SK-N-SH (cell line): Measurements from ENCODE around the gene B4GALNT3. TPM values are rescaled to one million over a fixed set of nuclear protein-coding genes. Genes with fewer than 3 reads are reported as not detected.

Source experiments
- CTCF ChIA-PET: fragments of 300-600, 350-600 bp; formaldehyde crosslinking; extraction: SDS; loops from one replicate; lab custom pipeline; 2021; lab: Yijun Ruan, JAX
- POLR2A ChIA-PET: fragments of 350-600 bp; sonication (Branson Sonifier 250); formaldehyde crosslinking; extraction: SDS; loops from one replicate; lab custom pipeline; 2020; ENCODE audit warnings: antibody characterized with exemption, inconsistent platforms; lab: Yijun Ruan, JAX
- DNase-seq: peaks from one replicate; pipeline ENCODE4 v3.0.0; 2012
- H2AFZ ChIP-seq: fragments of 200-600 bp; sonication (generic); 2 replicates; pipeline ENCODE4 v1.8.1; 2016; ENCODE audit warnings: antibody characterized with exemption, mild to moderate bottlenecking, low read depth
- H3F3A ChIP-seq: fragments of 200-600 bp; sonication (generic); replicated peaks from 2 replicates; pipeline ENCODE3; 2016; ENCODE audit warnings: antibody characterized with exemption, mild to moderate bottlenecking; ENCODE audit not compliant: insufficient read depth
- H3K27ac ChIP-seq, 2 experiments: fragments of 200-500 bp in 1 of 2; fragments of 200-600 bp in 1 of 2; sonication (Bioruptor generic) in 1 of 2; sonication (generic), shearing (Covaris generic) in 1 of 2; 2 replicates each; pipeline versions ENCODE4 v1.5.1 to v1.6.1; 2014 to 2016; ENCODE audit warnings: low read depth in 2 of 2, inconsistent platforms in 1 of 2, low read length in 1 of 2, mild to moderate bottlenecking in 1 of 2, mixed read lengths in 1 of 2
- H3K27me3 ChIP-seq: fragments of 200-600 bp; sonication (generic), shearing (Covaris generic); 2 replicates; pipeline ENCODE4 v1.6.1; 2016; ENCODE audit warnings: mixed run types; ENCODE audit not compliant: insufficient read depth
- H3K36me3 ChIP-seq, 2 experiments: fragments of 200-500 bp in 1 of 2; fragments of 200-600 bp in 1 of 2; sonication (Bioruptor generic) in 1 of 2; sonication (generic) in 1 of 2; replicated peaks in 1 of 2; 2 replicates each; pipeline versions ENCODE3 to v1.5.1; 2014 to 2016; ENCODE audit warnings: low read length in 1 of 2, mild to moderate bottlenecking in 1 of 2; ENCODE audit not compliant: insufficient read depth in 2 of 2, control insufficient read depth in 1 of 2
- H3K4me1 ChIP-seq, 2 experiments: fragments of 200-500 bp in 1 of 2; fragments of 200-600 bp in 1 of 2; sonication (Bioruptor generic) in 1 of 2; sonication (generic), shearing (Covaris generic) in 1 of 2; 2 replicates each; pipeline versions ENCODE4 v1.5.1 to v1.6.1; 2014 to 2016; ENCODE audit warnings: low read depth in 1 of 2, low read length in 1 of 2, mixed run types in 1 of 2; ENCODE audit not compliant: insufficient read depth in 2 of 2, control insufficient read depth in 1 of 2
- H3K4me2 ChIP-seq: fragments of 200-600 bp; sonication (generic), shearing (Covaris generic); 2 replicates; pipeline ENCODE4 v1.6.1; 2017; ENCODE audit warnings: mixed run types
- H3K4me3 ChIP-seq, 2 experiments: fragments of 200-500 bp in 1 of 2; fragments of 200-600 bp in 1 of 2; sonication (Bioruptor generic) in 1 of 2; sonication (generic), shearing (Covaris generic) in 1 of 2; 2 replicates each; pipeline versions ENCODE4 v1.5.1 to v1.8.1; 2014 to 2016; ENCODE audit warnings: low read depth in 2 of 2, inconsistent platforms in 1 of 2, low read length in 1 of 2, mild to moderate bottlenecking in 1 of 2, mixed read lengths in 1 of 2, moderate library complexity in 1 of 2
- H3K79me2 ChIP-seq: fragments of 200-600 bp; sonication (generic); 2 replicates; pipeline ENCODE4 v1.8.1; 2017; ENCODE audit warnings: mild to moderate bottlenecking; ENCODE audit not compliant: insufficient read depth
- H3K9ac ChIP-seq: fragments of 200-600 bp; sonication (generic); 2 replicates; pipeline ENCODE4 v1.6.1; 2017; ENCODE audit warnings: mixed run types
- H3K9me2 ChIP-seq: fragments of 200-600 bp; sonication (generic); 2 replicates; pipeline ENCODE4 v1.6.1; 2017; ENCODE audit warnings: mixed run types
- H3K9me3 ChIP-seq: fragments of 200-600 bp; sonication (generic); 2 replicates; pipeline ENCODE4 v1.6.1; 2017; ENCODE audit warnings: mixed run types, mild to moderate bottlenecking, moderate library complexity
- H4K20me1 ChIP-seq: fragments of 200-600 bp; sonication (generic); 2 replicates; pipeline ENCODE4 v1.6.1; 2017; ENCODE audit warnings: mild to moderate bottlenecking, mixed run types; ENCODE audit not compliant: insufficient read depth
- CTCF ChIP-seq: fragments of 200-600 bp; sonication (generic); IDR thresholded peaks from 2 replicates; pipeline ENCODE4 v1.6.1; 2017; ENCODE audit warnings: antibody characterized with exemption, mild to moderate bottlenecking, moderate library complexity
- EZH2phosphoT487 ChIP-seq: fragments of 200-600 bp; sonication (generic); IDR thresholded peaks from 2 replicates; pipeline ENCODE4 v1.6.1; 2017; ENCODE audit warnings: low read depth, mixed run types, mild to moderate bottlenecking, antibody characterized with exemption, moderate library complexity, borderline replicate concordance
- FOSL2 ChIP-seq: IDR thresholded peaks from 2 replicates; pipeline ENCODE4 v1.4.0; 2012; ENCODE audit warnings: low read depth, mild to moderate bottlenecking, moderate library complexity, borderline replicate concordance
- FOXM1 ChIP-seq: IDR thresholded peaks from 2 replicates; pipeline ENCODE4 v1.4.0; 2012; ENCODE audit warnings: low read depth, mild to moderate bottlenecking
- GABPA ChIP-seq: IDR thresholded peaks from 2 replicates; pipeline ENCODE4 v1.4.0; 2012; ENCODE audit warnings: low read depth, mild to moderate bottlenecking
- JUND ChIP-seq: IDR thresholded peaks from 2 replicates; pipeline ENCODE4 v1.4.0; 2012
- MAX ChIP-seq: IDR thresholded peaks from 2 replicates; pipeline ENCODE4 v1.4.0; 2012; ENCODE audit warnings: low read depth
- MEF2A ChIP-seq: IDR thresholded peaks from 2 replicates; pipeline ENCODE4 v1.4.0; 2012; ENCODE audit warnings: low read depth, borderline replicate concordance
- NRF1 ChIP-seq: IDR thresholded peaks from 2 replicates; pipeline ENCODE4 v1.6.1; 2012; ENCODE audit warnings: low read depth, mild to moderate bottlenecking, low read length
- POLR2AphosphoS5 ChIP-seq: IDR thresholded peaks from 2 replicates; pipeline ENCODE4 v1.6.1; 2012; ENCODE audit warnings: low read depth, low read length
- RAD21 ChIP-seq: IDR thresholded peaks from 2 replicates; pipeline ENCODE4 v1.6.1; 2012; ENCODE audit warnings: mild to moderate bottlenecking, low read length
- RCOR1 ChIP-seq: fragments of 150-350 bp; IDR thresholded peaks from 2 replicates; pipeline ENCODE4 v1.6.1; 2017; ENCODE audit warnings: antibody characterized with exemption, low read length
- REST ChIP-seq: IDR thresholded peaks from 2 replicates; pipeline ENCODE4 v1.6.1; 2012; ENCODE audit warnings: mild to moderate bottlenecking, low read depth, low read length, moderate library complexity
- SIN3A ChIP-seq: IDR thresholded peaks from 2 replicates; pipeline ENCODE4 v1.6.1; 2012; ENCODE audit warnings: low read depth, mild to moderate bottlenecking, low read length, moderate library complexity, borderline replicate concordance
- SMC3 ChIP-seq: IDR thresholded peaks from 2 replicates; pipeline ENCODE4 v1.6.1; 2012; ENCODE audit warnings: low read depth, low read length, improper control_type of control experiment
- TAF1 ChIP-seq: IDR thresholded peaks from 2 replicates; pipeline ENCODE4 v1.6.1; 2012; ENCODE audit warnings: low read depth, mild to moderate bottlenecking, low read length, moderate library complexity, borderline replicate concordance
- TCF12 ChIP-seq: IDR thresholded peaks from 2 replicates; pipeline ENCODE4 v1.4.0; 2012
- TEAD4 ChIP-seq: IDR thresholded peaks from 2 replicates; pipeline ENCODE4 v1.4.0; 2012; ENCODE audit warnings: mild to moderate bottlenecking, borderline replicate concordance; ENCODE audit not compliant: insufficient read depth
- USF1 ChIP-seq: IDR thresholded peaks from 2 replicates; pipeline ENCODE4 v1.4.0; 2012; ENCODE audit warnings: low read depth, borderline replicate concordance
- ZBTB33 ChIP-seq: IDR thresholded peaks from 2 replicates; pipeline ENCODE4 v1.4.0; 2012; ENCODE audit warnings: low read depth, borderline replicate concordance
- WGBS: methylation state at CpG from one replicate; pipeline ENCODE4 v1.1.6; 2017; ENCODE audit warnings: low lambda C conversion rate; 5-methylcytosine and 5-hydroxymethylcytosine counted together
- polyA plus RNA-seq, 3 experiments: library from polyadenylated mRNA; depleted of rRNA; stranded (reverse); fragments of >200 nt; gene quantifications; 2 replicates each; pipeline ENCODE4 v1.2.3, GENCODE V29; 2012

The B4GALNT3 gene
- polyA plus RNA-seq, 1 of the 3 experiments (the other 2 are of a cell fraction) = 0.53 TPM

- POLR2A ChIA-PET = no interaction called here
- CTCF ChIA-PET = interaction anchor here (0.8 to 2.0 kb wide), 5 partner anchors 12 to 66 kb away, joined by 3 to 5 read pairs (median 4); no protein-coding TSS in a partner anchor
- 29% methylated on average over 2 of the region's 2 CpGs for WGBS
These were observed 48.4 kb downstream of the B4GALNT3 start for GRCh38 chr12:508145-508544.

GRCh38 chr12:508795-509194 is 49.1 kb downstream of the B4GALNT3 start:
- Histone ChIP-seq H3K27ac (no peak overlapping the region), H4K20me1 (no peaks in the 10 kb centered on the region), H3K9ac (no peak overlapping the region), H3K4me3 (no peak overlapping the region), H3K9me3 (no peaks in the 10 kb centered on the region), H3K79me2 (no peaks in the 10 kb centered on the region), H3K4me1 (peaks cover 12 to 13% of the 10 kb centered on the region in 2 experiments; a peak in 3 of 4 replicates), H3K36me3 (no peaks in the 10 kb centered on the region), H3F3A (no peaks in the 10 kb centered on the region), H3K4me2 (no peak overlapping the region), H3K9me2 (no peaks in the 10 kb centered on the region), H3K27me3 (no peaks in the 10 kb centered on the region; the same call in 1 of the 2 replicates), H2AFZ (no peak overlapping the region)
- no peak for DNase-seq
- 55% methylated on average over 5 of the region's 5 CpGs for WGBS
- ChIA-PET CTCF (interaction anchor here (0.8 to 2.0 kb wide), 3 partner anchors 11 to 55 kb away, joined by 3 to 9 read pairs (median 5); no protein-coding TSS in a partner anchor), POLR2A (no interaction called here)
- TF ChIP-seq RCOR1 (no peak), ZBTB33 (no peak), TCF12 (no peak), USF1 (no peak), MAX (no peak), CTCF (no peak)

More at GRCh38 chr12:508145-508544, 48.4 kb downstream of the B4GALNT3 start:
- no peak overlapping the region for H2AFZ ChIP-seq
- no peak overlapping the region for H3K27ac ChIP-seq
- no peaks in the 10 kb centered on the region; the same call in 1 of the 2 replicates for H3K27me3 ChIP-seq
- no peaks in the 10 kb centered on the region for H4K20me1 ChIP-seq
- peaks cover 12 to 13% of the 10 kb centered on the region in 2 experiments; a peak in 3 of 4 replicates for H3K4me1 ChIP-seq
- DNase-seq = no peak
- no peaks in the 10 kb centered on the region for H3K9me2 ChIP-seq
- H3K9ac ChIP-seq = no peak overlapping the region
- no peaks in the 10 kb centered on the region for H3F3A ChIP-seq
- no peak overlapping the region for H3K4me2 ChIP-seq
- no peak overlapping the region for H3K4me3 ChIP-seq
- no peaks in the 10 kb centered on the region for H3K79me2 ChIP-seq
- no peaks in the 10 kb centered on the region for H3K36me3 ChIP-seq
- no peaks in the 10 kb centered on the region for H3K9me3 ChIP-seq
- TF ChIP-seq TCF12 (no peak), SIN3A (no peak), JUND (no peak), GABPA (no peak), EZH2phosphoT487 (no peak), SMC3 (no peak), POLR2AphosphoS5 (no peak), NRF1 (no peak), FOSL2 (no peak), TEAD4 (no peak), MEF2A (no peak), TAF1 (no peak), REST (no peak), RAD21 (no peak), FOXM1 (no peak), MAX (no peak)
- TF ChIP-seq, all 33 proteins: peak for 0
